Endothelial cell (in vitro differentiated cells): ENCODE data around the gene NDUFB8. TPM values are rescaled to one million over a fixed set of nuclear protein-coding genes. Genes with fewer than 3 reads are reported as not detected.

Source experiments
- DNase-seq: peaks from one replicate; pipeline ENCODE4 v3.0.0; 2021; ENCODE audit warnings: low spot score
- H3K27ac Mint-ChIP-seq: one replicate; pipeline ENCODE4 v1.8.0; 2021; ENCODE audit warnings: mixed read lengths, inconsistent platforms; ENCODE audit not compliant: unreplicated experiment
- H3K27me3 Mint-ChIP-seq: one replicate; pipeline ENCODE4 v1.8.0; 2021; ENCODE audit warnings: mild to moderate bottlenecking, moderate library complexity, mixed read lengths, inconsistent platforms; ENCODE audit not compliant: unreplicated experiment
- H3K36me3 Mint-ChIP-seq: one replicate; pipeline ENCODE4 v1.8.0; 2021; ENCODE audit warnings: mild to moderate bottlenecking, low read depth, mixed read lengths, inconsistent platforms; ENCODE audit not compliant: unreplicated experiment
- H3K4me1 Mint-ChIP-seq: one replicate; pipeline ENCODE4 v1.8.0; 2021; ENCODE audit warnings: mild to moderate bottlenecking, mixed read lengths, inconsistent platforms; ENCODE audit not compliant: unreplicated experiment
- H3K4me3 Mint-ChIP-seq: one replicate; pipeline ENCODE4 v1.8.0; 2021; ENCODE audit warnings: mild to moderate bottlenecking, mixed read lengths, inconsistent platforms; ENCODE audit not compliant: unreplicated experiment
- H3K9me3 Mint-ChIP-seq: one replicate; pipeline ENCODE4 v1.8.0; 2021; ENCODE audit warnings: mixed read lengths, inconsistent platforms; ENCODE audit not compliant: unreplicated experiment
- CTCF ChIP-seq: fragments of 200-600 bp; sonication (generic); IDR thresholded peaks from one replicate; pipeline ENCODE4 v1.5.0; 2021; ENCODE audit warnings: antibody characterized with exemption; ENCODE audit not compliant: unreplicated experiment
- total RNA-seq: library from RNA; stranded (reverse); fragmentation: NEBNext Ultra II Directional; extraction: Animal tissue kit (Norgen Biotek cat#: 25700); gene quantifications from one replicate; pipeline ENCODE4 v1.2.1, GENCODE V29; 2021; ENCODE audit not compliant: unreplicated experiment

Gene NDUFB8
- total RNA-seq, 1 donor from 2014 or later: 171 TPM

GRCh38 chr10:100570506-100570905 is 40.8 kb upstream of the NDUFB8 start:
- no peaks in the 10 kb centered on the region for H3K9me3 Mint-ChIP-seq
- no peak for DNase-seq
- no peak overlapping the region for H3K27ac Mint-ChIP-seq
- no peak overlapping the region for H3K4me3 Mint-ChIP-seq
- no peak for TF ChIP-seq CTCF
- no peaks in the 10 kb centered on the region for H3K36me3 Mint-ChIP-seq
- no peaks in the 10 kb centered on the region for H3K4me1 Mint-ChIP-seq
- H3K27me3 Mint-ChIP-seq: peaks cover 5% of the 10 kb centered on the region

- H3K36me3 Mint-ChIP-seq: no peaks in the 10 kb centered on the region
- no peaks in the 10 kb centered on the region for H3K4me1 Mint-ChIP-seq
- peak; percentile 62 for DNase-seq
- H3K9me3 Mint-ChIP-seq: no peaks in the 10 kb centered on the region
- H3K4me3 Mint-ChIP-seq: no peak overlapping the region
- no peak overlapping the region for H3K27ac Mint-ChIP-seq
- TF ChIP-seq CTCF: peak; percentile 57
- peaks cover 9% of the 10 kb centered on the region for H3K27me3 Mint-ChIP-seq
Measured at GRCh38 chr10:100569687-100570481, 40.2 kb upstream of the NDUFB8 start.

GRCh38 chr10:100568912-100569311 is 39.2 kb upstream of the NDUFB8 start:
- DNase-seq: no peak
- no peaks in the 10 kb centered on the region for H3K4me1 Mint-ChIP-seq

GRCh38 chr10:100567826-100568225 is 38.2 kb upstream of the NDUFB8 start:
- H3K36me3 Mint-ChIP-seq: no peaks in the 10 kb centered on the region
- H3K27me3 Mint-ChIP-seq: peaks cover 12% of the 10 kb centered on the region
- TF ChIP-seq CTCF: no peak
- no peak overlapping the region for H3K4me3 Mint-ChIP-seq
- no peak overlapping the region for H3K27ac Mint-ChIP-seq
- no peak for DNase-seq
- no peaks in the 10 kb centered on the region for H3K9me3 Mint-ChIP-seq
- H3K4me1 Mint-ChIP-seq: no peaks in the 10 kb centered on the region

More at GRCh38 chr10:100568912-100569311, 39.2 kb upstream of the NDUFB8 start:
- Mint-ChIP-seq H3K9me3 (no peaks in the 10 kb centered on the region), H3K4me3 (no peak overlapping the region), H3K27me3 (peaks cover 10% of the 10 kb centered on the region), H3K36me3 (no peaks in the 10 kb centered on the region), H3K27ac (no peak overlapping the region)
- no peak for TF ChIP-seq CTCF

GRCh38 chr10:100567249-100567648 is 37.6 kb upstream of the NDUFB8 start:
- H3K27me3 Mint-ChIP-seq: peaks cover 14% of the 10 kb centered on the region
- H3K27ac Mint-ChIP-seq: no peak overlapping the region
- H3K9me3 Mint-ChIP-seq: no peaks in the 10 kb centered on the region
- TF ChIP-seq CTCF: no peak
- no peak for DNase-seq
- H3K4me1 Mint-ChIP-seq: no peaks in the 10 kb centered on the region
- H3K4me3 Mint-ChIP-seq: no peak overlapping the region
- no peaks in the 10 kb centered on the region for H3K36me3 Mint-ChIP-seq
